ACC112 (cell line): Measurements from ENCODE around the gene LOC128125822.
"Not testable (repeated sequence)": the region's sequence is repeated elsewhere in the genome, so short reads cannot be mapped to it uniquely, and the experiment has no call there.

Experiments used
- H2AFZ ChIP-seq: fragments of 200-600 bp; sonication (generic); one replicate; pipeline ENCODE4 v1.6.0; 2017; ENCODE audit warnings: antibody characterized with exemption, low read length; ENCODE audit not compliant: unreplicated experiment
- H3K27ac ChIP-seq: fragments of 200-600 bp; sonication (generic); 2 replicates; pipeline ENCODE4 v1.5.1; 2014; ENCODE audit warnings: low read depth, mild to moderate bottlenecking, antibody characterized with exemption, low read length, moderate library complexity
- H3K27me3 ChIP-seq: fragments of 200-600 bp; sonication (generic); 2 replicates; pipeline ENCODE4 v1.6.1; 2014; ENCODE audit warnings: mild to moderate bottlenecking, antibody characterized with exemption, low read length, moderate library complexity, mixed read lengths; ENCODE audit not compliant: insufficient read depth
- H3K36me3 ChIP-seq: fragments of 200-600 bp; sonication (generic); 2 replicates; pipeline ENCODE4 v1.6.1; 2016; ENCODE audit warnings: mild to moderate bottlenecking, antibody characterized with exemption, low read length, moderate library complexity, mixed read lengths; ENCODE audit not compliant: insufficient read depth
- H3K4me1 ChIP-seq: fragments of 200-600 bp; sonication (generic); one replicate; pipeline ENCODE4 v1.6.1; 2016; ENCODE audit warnings: low read length, mixed read lengths; ENCODE audit not compliant: insufficient read depth, unreplicated experiment, control insufficient read depth
- H3K4me3 ChIP-seq: fragments of 200-600 bp; sonication (generic); 2 replicates; pipeline ENCODE4 v1.5.1; 2014; ENCODE audit warnings: mild to moderate bottlenecking, low read depth, low read length
- H3K79me2 ChIP-seq: fragments of 200-600 bp; sonication (generic); one replicate; pipeline ENCODE4 v1.6.0; 2016; ENCODE audit warnings: low read length; ENCODE audit not compliant: control insufficient read depth, unreplicated experiment, insufficient read depth

The LOC128125822 gene

DNA sequence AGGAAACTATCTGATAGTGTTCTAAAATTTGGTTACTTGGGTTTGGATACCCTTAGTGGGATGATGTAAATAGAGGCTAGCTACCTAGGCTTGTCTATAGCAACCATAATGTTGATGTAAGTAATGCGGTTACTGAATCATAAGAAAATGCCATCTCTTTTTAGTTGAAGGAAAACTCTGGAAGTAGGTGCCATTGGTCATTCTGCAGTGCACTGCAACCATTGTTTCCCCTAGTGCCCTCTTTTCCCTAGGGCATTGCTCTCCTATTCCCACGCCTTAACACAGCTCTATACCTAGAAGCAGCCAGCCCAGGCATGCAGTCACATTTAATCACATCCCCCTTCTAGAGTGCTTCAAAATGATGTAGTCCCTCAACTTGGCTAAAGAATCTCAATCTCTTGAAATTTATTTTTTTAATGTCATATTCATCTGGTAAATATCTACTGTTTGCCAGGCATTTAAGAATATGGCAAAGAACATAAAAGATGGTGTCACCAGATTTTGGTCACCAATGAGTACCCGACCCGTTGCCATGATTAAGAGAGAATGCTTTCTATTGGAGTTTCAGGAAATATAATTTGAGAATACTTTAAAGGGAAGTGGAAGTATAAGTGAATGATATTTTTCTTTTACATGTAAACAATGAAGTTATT, 10.4 kb downstream of the LOC128125822 start:
- Histone ChIP-seq H3K27me3 (no peaks in the 10 kb centered on the region), H3K27ac (no peak overlapping the region), H3K79me2 (peaks cover 10% of the 10 kb centered on the region), H3K4me1 (no peaks in the 10 kb centered on the region), H2AFZ (no peak overlapping the region), H3K4me3 (no peak overlapping the region), H3K36me3 (peaks cover 53% of the 10 kb centered on the region)

DNA sequence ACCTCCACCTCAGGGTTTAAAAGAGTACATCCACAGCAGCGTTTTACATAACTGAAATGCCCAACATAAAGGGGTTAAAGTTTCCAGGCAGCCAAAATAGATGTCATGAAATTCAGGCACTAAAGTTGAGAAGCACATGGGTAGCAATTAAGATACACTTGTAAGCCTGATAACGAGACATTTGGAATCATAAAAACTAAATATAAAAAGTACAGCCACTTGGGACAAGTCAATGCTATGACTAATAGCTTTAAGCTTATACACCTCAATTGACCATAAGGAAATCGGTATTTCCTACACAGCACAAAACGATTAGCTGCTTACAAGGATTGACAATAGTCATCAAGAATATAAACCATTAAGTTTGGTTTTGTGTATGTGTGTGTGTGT, 11.8 kb downstream of the LOC128125822 start:
- no peak overlapping the region for H3K27ac ChIP-seq
- no peaks in the 10 kb centered on the region for H3K27me3 ChIP-seq
- no peak overlapping the region for H3K4me3 ChIP-seq
- no peaks in the 10 kb centered on the region for H3K4me1 ChIP-seq
- peaks cover 5% of the 10 kb centered on the region for H3K79me2 ChIP-seq
- H2AFZ ChIP-seq = no peak overlapping the region
- peaks cover 41% of the 10 kb centered on the region for H3K36me3 ChIP-seq

DNA sequence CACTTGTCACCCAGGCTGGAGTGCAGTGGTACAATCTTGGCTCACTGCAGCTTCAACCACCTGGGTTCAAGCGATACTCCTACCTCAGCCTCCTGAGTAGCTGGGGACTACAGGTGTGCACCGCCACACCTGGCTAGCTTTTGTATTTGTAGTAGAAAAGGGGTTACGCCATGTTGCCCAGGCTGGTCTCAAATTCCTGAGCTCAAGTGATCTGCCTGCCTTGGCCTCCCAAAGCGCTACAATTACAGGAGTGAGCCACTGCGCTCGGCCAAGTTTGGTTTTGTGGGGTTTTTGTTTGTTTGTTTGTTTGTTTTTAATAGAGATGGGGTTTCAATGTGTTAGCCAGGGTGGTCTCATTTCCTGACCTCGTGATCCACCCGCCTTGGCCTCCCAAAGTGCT, 12.3 kb downstream of the LOC128125822 start:
- Histone ChIP-seq H3K27me3 (no peaks in the 10 kb centered on the region), H3K27ac (no peak overlapping the region), H2AFZ (no peak overlapping the region), H3K36me3 (peaks cover 36% of the 10 kb centered on the region), H3K4me1 (no peaks in the 10 kb centered on the region), H3K79me2 (peaks cover 4% of the 10 kb centered on the region), H3K4me3 (no peak overlapping the region)

DNA sequence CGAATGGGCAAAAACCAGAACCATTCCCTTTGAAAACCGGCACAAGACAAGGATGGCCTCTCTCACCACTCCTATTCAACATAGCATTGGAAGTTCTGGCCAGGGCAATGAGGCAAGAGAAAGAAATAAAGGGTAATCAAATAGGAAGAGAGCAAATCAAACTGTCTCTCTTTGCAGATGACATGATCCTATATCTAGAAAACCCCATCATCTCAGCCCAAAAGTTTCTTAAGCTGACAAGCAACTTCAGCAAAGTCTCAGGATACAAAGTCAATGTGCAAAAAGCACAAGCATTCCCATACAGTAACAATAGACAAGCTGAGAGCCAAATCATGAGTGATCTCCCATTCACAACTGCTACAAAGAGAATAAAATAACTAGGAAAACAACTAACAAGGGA, 13.4 kb downstream of the LOC128125822 start:
- not testable (repeated sequence) for H3K27ac ChIP-seq, H3K4me3 ChIP-seq, H3K4me1 ChIP-seq, H2AFZ ChIP-seq, H3K79me2 ChIP-seq, H3K27me3 ChIP-seq
- peaks cover 25% of the 10 kb centered on the region for H3K36me3 ChIP-seq

DNA sequence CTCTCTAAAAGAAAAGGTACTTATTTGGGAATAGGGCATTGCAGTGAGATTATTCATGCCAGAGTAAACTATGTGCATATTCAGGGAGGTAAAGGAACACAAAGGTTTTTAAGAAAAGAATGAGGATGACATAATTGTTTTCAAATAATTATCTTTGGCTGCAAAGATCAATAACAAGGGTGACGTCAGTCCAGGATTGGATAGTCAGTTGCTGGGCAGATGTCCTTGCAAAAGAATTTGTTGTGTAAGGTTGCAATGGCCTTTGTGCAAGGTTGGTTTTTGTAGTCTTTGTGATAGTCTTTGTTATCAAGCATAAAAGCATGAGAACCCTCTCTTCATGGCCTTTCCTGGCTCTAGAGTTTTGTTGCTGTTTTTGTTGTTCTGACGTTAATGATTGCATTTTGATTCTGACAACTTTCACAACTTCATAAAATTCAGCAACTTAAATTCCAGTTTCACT, 17.7 kb downstream of the LOC128125822 start:
- H2AFZ ChIP-seq = no peak overlapping the region
- no peaks in the 10 kb centered on the region for H3K27me3 ChIP-seq
- H3K27ac ChIP-seq = no peak overlapping the region
- no peak overlapping the region for H3K4me3 ChIP-seq
- no peaks in the 10 kb centered on the region for H3K79me2 ChIP-seq
- no peaks in the 10 kb centered on the region for H3K4me1 ChIP-seq
- no peaks in the 10 kb centered on the region for H3K36me3 ChIP-seq

DNA sequence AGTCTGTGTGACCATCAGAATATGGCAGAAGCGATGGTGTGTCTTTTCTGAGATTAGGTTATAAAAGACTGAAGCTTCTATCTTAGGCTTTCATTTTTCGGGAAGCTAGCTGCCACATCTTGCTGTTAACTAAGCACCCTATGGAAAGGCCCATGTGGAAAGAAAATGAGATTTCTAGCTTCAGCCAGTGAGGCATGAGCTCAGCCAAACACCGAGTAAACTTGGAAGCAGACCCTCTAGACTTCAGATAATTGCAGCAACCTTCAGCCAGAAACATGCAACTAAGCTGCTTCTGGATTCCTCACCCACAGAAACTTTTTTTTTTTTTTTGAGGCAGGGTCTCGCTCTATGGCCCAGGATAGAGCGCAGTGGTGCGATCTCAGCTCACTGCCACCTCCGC, 20.6 kb downstream of the LOC128125822 start:
- Histone ChIP-seq H2AFZ (no peak overlapping the region), H3K27ac (no peak overlapping the region), H3K79me2 (no peaks in the 10 kb centered on the region), H3K36me3 (no peaks in the 10 kb centered on the region), H3K4me1 (peaks cover 4% of the 10 kb centered on the region), H3K27me3 (no peaks in the 10 kb centered on the region), H3K4me3 (no peak overlapping the region)

DNA sequence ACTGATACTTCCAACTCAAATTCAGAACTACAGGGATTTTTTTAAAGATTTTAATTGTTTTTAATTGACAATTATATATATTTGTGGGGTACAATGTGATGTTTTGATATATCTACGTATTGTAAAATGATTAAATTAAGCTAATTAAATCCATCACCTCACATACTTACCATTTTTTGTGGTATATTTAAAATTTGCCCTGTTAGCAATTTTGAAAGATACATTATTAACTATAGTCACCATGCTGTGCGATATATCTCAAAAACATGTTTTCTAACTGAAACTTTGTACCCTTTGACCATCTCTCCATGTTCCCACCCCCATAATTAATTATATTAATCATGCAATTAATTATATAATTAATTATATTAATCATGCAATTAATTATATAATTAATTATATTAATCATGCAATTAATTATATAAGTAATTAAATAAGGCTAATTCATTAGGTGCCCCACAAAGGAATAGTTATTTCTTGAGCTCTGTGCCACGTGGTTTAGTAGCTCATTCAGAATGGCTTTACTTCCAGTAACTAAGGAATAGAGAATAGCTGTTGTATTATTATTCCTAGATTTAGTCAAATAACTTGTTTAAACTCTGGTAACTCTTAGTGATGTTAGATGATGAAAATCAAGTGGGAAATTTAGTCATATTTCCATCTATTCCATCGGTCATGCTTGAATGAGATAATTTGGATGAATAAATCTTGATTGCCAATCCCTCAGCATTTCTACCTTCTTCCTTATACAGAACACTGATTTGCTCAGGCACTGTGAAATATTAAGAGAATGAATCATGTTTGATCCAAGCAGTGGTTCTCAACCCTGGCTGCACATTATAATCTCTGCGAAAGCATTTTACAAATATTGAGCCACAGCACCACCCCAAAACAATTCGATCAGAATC, 25.1 kb downstream of the LOC128125822 start:
- H3K36me3 ChIP-seq = no peaks in the 10 kb centered on the region
- no peaks in the 10 kb centered on the region for H3K79me2 ChIP-seq
- H3K4me1 ChIP-seq = peaks cover 5% of the 10 kb centered on the region
- no peak overlapping the region for H3K27ac ChIP-seq
- H3K27me3 ChIP-seq = no peaks in the 10 kb centered on the region
- peak overlapping the region; percentile 80 for H3K4me3 ChIP-seq
- H2AFZ ChIP-seq = peak overlapping the region; percentile 78

DNA sequence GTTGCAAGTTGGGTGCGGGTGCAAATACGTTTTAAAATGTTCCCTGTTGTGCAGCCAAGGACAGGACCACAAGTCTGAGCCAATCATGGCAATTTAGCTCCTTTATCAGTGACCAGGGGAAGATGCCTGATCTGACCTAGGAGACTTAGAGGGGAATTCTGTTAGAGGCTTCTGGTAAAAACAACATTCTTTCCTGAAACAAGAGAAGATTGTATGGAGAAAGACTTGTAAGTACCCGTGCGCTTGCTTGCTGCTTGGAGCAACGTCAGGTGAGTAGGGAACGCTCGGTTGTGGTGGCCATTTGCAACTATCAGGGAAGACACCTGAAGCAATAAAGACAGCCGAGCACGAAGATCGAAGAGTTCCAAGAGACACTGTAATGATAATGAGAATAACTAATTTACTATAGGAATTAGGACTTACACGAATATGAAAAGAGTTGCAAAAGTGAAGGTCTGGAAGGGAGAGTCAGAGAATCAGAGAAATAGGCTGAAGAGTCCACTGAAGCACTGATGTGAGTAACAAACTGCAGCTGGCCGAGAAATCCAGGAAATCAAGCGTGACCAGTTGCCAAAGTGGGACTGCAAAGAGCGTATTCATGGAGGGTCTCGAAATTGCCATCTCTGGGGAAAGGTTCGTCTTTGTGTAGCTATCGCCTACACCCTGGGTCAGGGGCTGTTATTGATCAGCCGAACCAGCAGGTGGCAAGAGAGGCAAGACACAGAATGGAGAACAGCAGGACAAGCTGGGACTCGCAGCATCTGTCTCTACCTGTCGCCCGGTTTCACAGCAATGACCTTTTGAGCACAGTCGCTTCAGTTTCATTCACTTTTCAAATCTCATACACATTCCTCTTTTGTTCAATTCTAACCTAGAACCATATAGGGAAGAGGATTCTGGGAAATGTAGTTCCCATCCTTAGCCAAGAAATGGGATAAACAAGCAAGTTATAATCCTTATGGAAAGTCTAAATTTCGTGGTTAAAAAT, 26.1 kb downstream of the LOC128125822 start:
- no peaks in the 10 kb centered on the region for H3K27me3 ChIP-seq
- peak overlapping the region; percentile 80 for H3K4me3 ChIP-seq
- no peak overlapping the region for H3K27ac ChIP-seq
- H3K79me2 ChIP-seq = no peaks in the 10 kb centered on the region
- peaks cover 5% of the 10 kb centered on the region for H3K4me1 ChIP-seq
- peak overlapping the region; percentile 78 for H2AFZ ChIP-seq
- no peaks in the 10 kb centered on the region for H3K36me3 ChIP-seq

DNA sequence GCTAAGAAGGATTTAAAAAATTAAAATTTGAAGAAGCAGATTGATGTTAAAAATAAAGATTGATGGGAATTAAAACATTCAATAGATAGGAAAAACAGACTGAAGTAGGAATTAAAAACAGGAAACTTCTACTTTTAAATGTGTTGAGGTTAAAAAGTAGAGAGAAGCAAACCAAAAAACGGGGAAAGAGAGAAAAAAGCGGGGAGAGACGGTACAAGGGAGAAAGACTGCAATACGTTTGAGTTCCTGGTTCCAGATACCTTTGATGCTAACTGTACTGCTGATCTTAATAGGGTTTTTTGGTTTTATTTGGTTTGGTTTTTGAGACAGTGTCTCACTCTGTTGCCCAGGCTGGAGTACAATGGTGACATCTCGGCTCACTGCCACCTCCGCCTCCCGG, 27.0 kb downstream of the LOC128125822 start:
- H3K27me3 ChIP-seq = no peaks in the 10 kb centered on the region
- peak overlapping the region; percentile 78 for H2AFZ ChIP-seq
- peaks cover 5% of the 10 kb centered on the region for H3K4me1 ChIP-seq
- H3K79me2 ChIP-seq = no peaks in the 10 kb centered on the region
- H3K36me3 ChIP-seq = no peaks in the 10 kb centered on the region
- H3K4me3 ChIP-seq = no peak overlapping the region; the same call in 1 of the 2 replicates
- H3K27ac ChIP-seq = no peak overlapping the region

DNA sequence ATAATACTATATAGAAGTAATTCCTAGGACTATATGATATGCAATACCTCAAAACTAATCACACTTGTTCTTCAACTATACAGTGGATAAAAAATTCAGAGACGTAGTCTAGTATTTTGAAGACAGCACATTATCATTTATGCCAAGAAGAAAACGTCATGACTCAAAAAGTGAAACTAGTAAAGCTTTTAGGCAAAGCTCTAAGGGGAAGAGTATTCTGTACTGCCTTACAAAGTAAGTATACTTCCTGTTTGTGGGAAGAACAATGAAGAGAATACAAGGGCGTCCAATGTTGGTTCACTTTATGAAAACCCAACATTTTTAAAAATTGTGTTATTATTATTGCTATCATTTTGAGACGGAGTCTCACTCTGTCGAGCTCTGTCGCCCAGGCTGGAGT, 27.9 kb downstream of the LOC128125822 start:
- Histone ChIP-seq H3K27ac (no peak overlapping the region), H3K27me3 (no peaks in the 10 kb centered on the region), H3K79me2 (no peaks in the 10 kb centered on the region), H2AFZ (peak overlapping the region; percentile 67), H3K36me3 (no peaks in the 10 kb centered on the region), H3K4me3 (0 out of 2 replicates have a peak overlapping the region, but pooled peaks have one; percentile 24), H3K4me1 (peaks cover 5% of the 10 kb centered on the region)
